Vagina (tissue), 2 donors: ENCODE measurements around the gene KRTAP4-9.
"Not testable (repeated sequence)": the region's sequence is repeated elsewhere in the genome, so short reads cannot be mapped to it uniquely, and the experiment has no call there.

Source experiments
- POLR2A ChIP-seq, 2 donors: fragments of 450-650 bp; IDR thresholded peaks; one replicate each; pipeline ENCODE4 v1.6.1; 2017; ENCODE audit warnings: antibody characterized with exemption in 2 of 2, mild to moderate bottlenecking in 2 of 2, moderate library complexity in 2 of 2
- POLR2AphosphoS5 ChIP-seq, 2 donors: sonication (generic); formaldehyde crosslinking; IDR thresholded peaks; one replicate each; pipeline ENCODE4 v1.9.0; 2017; ENCODE audit warnings: antibody characterized with exemption in 2 of 2, mild to moderate bottlenecking in 2 of 2, low read depth in 1 of 2; ENCODE audit not compliant: insufficient read depth in 1 of 2
- TF ChIP-seq, protein P1 (sequence below), 3 experiments: fragments of 450-650 bp in 2 of 3; fragments of 200-600 bp in 1 of 3; sonication (generic) in 1 of 3; IDR thresholded peaks; one replicate each; pipeline ENCODE4 v1.5.1; 2017 to 2019; ENCODE audit warnings: antibody characterized with exemption in 3 of 3, mild to moderate bottlenecking in 2 of 3, moderate library complexity in 2 of 3

- TF ChIP-seq, protein P1, sequence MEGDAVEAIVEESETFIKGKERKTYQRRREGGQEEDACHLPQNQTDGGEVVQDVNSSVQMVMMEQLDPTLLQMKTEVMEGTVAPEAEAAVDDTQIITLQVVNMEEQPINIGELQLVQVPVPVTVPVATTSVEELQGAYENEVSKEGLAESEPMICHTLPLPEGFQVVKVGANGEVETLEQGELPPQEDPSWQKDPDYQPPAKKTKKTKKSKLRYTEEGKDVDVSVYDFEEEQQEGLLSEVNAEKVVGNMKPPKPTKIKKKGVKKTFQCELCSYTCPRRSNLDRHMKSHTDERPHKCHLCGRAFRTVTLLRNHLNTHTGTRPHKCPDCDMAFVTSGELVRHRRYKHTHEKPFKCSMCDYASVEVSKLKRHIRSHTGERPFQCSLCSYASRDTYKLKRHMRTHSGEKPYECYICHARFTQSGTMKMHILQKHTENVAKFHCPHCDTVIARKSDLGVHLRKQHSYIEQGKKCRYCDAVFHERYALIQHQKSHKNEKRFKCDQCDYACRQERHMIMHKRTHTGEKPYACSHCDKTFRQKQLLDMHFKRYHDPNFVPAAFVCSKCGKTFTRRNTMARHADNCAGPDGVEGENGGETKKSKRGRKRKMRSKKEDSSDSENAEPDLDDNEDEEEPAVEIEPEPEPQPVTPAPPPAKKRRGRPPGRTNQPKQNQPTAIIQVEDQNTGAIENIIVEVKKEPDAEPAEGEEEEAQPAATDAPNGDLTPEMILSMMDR (IDR thresholded peaks at IDR 0.05), result not testable (repeated sequence)
- not testable (repeated sequence) for TF ChIP-seq POLR2AphosphoS5 (IDR thresholded peaks at IDR 0.05; ENCODE audit: insufficient read depth in 1 of 2, low read depth in 1 of 2); POLR2A (IDR thresholded peaks at IDR 0.05)
Observed at GRCh38 chr17:41119696-41120690, 14.8 kb downstream of the KRTAP4-9 start.
